Islet precursor cell (in vitro differentiated cells): ENCODE measurements around the gene CD53.
"Not testable (repeated sequence)": the region's sequence is repeated elsewhere in the genome, so short reads cannot be mapped to it uniquely, and the experiment has no call there.

Experiments used
- DNase-seq: peaks from one replicate; pipeline ENCODE4 v3.0.0-alpha.2; 2018

The CD53 gene, protein sequence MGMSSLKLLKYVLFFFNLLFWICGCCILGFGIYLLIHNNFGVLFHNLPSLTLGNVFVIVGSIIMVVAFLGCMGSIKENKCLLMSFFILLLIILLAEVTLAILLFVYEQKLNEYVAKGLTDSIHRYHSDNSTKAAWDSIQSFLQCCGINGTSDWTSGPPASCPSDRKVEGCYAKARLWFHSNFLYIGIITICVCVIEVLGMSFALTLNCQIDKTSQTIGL

GRCh38 chr1:110872745-110873720 lies at the start of gene CD53:
TSS of gene CD53 (plus strand) at chr1:110873148. CDS start at chr1:110891409, 18,261 bp downstream.
- DNase-seq = no peak

GRCh38 chr1:110824192-110824591 lies 48.8 kb upstream of the CD53 start:
- no peak for DNase-seq

DNA sequence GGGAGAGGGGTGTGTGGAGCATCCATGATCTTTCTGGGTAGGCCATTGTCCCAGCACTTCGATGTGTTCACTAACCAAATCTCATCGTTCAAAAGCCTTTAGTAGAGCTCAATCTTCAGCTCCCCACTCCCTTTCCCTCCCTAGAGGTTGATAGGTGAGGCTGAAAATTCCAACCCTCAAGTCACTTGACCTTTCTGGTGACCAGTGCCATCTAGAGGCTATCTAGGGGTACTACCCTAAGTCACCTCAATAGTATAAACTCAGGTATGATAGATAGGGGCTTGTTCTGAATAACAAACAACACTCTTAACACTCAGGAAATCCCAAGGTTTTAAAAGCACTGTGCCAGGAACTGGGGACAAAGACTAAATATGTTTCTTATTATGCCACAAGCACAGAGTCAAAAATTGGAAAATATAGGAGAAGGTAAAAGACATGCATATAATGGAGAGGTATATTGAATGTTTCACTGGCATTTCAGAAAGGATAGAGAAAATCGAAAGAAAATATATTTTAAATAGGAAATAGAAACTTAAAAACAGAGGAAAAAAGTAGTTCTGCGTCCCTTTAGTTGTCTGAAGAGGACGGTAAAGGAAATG lies 42.9 kb upstream of the CD53 start:
- no peak for DNase-seq

- not testable (repeated sequence) for DNase-seq
Observed at GRCh38 chr1:110833779-110834178, 39.2 kb upstream of the CD53 start.

DNA sequence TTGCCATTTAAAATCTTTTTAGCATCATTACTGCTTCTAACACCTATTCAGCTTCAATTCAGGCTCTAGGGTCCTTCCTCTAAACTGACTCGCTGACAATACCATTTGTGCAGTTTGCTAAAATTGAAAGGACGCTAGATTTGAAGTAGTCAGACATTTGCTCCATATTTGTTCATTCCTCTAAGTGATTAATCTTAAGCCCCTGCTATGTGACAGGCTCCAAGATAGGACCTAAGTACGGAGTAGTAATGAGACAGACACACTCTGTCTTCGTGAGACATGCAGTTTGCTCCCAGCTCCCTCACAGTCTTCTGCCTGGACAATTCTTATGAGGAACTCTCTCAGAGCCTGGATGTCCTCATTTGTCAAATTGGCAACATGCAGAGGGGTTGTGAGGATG lies 26.1 kb upstream of the CD53 start:
- no peak for DNase-seq

DNA sequence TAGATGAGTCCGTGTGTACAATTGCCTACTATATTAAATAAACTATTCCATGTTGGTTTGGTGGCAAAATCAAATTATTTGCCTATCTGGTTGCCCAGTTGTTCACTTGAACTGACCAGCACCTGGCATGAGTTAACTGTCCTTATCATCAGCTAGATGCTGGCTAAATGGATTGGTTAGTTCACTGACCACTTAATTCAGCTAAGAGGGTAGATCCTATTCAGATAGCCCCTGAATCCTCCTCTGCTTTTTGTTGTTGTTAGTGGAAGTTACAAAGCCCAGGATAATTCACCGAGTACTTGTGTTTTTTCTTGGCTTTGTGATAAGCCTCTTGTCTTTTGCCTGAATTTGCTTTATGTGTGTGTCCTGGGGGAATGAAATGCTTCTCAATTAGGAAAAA lies 22.8 kb upstream of the CD53 start:
- no peak for DNase-seq

- DNase-seq = no peak
Observed at GRCh38 chr1:110850627-110851026, 22.3 kb upstream of the CD53 start.

DNA sequence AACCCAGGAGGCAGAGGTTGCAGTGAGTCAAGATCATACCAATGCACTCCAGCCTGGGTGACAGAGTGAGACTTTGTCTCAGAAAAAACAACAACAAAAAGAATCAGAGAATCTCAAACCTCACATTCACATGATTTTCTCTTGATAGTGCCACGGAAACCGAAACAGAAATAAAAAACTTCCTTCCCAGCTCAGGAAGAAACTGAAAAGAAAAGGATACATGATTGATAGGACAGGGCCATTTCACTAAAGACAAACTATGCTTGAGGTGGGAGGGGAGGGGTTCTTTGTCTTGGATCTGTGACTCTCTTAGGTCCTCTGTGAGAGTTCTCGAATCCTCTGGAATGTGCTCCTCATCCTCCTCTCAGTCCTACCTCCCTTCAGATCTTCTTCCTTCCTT lies 19.8 kb upstream of the CD53 start:
- no peak for DNase-seq

- no peak for DNase-seq
Observed at GRCh38 chr1:110856410-110856809, 16.5 kb upstream of the CD53 start.

DNA sequence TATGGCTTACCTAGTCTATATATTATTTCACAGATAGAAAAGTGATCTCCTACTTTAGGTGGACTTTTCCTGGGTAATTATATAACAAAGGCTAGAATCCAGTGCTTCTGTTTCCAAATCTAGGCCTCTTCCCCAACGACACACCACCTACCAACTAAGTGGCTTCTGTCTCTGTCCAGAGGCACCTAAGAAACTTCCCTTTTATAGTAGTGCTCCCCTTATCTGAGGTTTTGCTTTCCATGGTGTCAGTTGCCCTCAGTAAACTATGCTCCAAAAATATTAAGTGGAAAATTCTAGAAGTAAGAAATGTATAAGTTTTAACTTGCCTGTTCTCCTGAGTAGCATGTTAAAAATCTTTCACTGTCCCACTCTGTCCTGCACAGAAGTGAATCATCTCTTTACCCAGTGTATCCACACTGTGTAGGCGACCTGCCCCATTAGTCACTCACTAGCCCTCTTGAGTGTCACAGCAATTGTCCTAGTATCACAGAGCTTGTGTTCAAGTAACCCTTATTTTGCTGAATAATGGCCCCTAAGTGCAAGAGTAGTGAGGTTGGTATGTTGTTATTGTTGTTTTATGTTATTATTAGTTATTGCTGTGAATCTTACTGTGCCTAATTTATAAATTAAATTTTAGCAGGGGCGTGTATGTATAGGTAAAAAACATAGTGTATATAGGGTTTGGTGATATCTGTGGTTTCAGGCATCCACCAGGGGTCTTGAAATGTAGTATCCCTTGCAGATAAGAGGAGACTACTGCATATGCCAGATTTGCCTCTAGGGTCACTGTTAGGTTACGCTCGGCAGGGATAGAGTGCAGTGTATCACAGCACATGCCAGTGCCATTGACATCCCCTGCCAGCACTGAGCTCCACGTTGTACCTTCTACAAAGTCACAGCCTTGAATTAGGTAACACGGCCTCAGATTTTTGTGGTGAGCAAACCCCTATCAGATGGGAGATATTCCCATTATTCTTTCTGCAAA lies 14.7 kb upstream of the CD53 start:
- no peak for DNase-seq

DNA sequence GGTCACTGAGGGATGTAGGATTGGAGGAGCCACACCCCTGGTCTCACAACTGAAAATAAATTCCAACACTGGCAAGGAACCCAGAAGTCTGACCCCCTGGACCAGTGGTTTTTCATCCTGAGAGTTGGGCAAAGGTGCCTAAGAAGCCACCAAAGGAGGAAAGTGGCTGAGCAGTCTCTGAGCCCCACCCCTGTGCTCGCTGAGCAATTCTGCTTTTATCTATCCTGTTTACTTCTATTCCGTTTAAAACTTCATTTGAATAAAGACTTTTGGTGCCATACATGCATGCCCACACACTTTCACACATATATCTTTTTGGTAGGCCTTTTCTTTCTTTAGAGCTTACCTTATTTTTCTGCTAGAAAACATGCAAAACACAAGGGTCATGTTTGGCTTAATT lies 13.9 kb upstream of the CD53 start:
- DNase-seq = no peak

DNA sequence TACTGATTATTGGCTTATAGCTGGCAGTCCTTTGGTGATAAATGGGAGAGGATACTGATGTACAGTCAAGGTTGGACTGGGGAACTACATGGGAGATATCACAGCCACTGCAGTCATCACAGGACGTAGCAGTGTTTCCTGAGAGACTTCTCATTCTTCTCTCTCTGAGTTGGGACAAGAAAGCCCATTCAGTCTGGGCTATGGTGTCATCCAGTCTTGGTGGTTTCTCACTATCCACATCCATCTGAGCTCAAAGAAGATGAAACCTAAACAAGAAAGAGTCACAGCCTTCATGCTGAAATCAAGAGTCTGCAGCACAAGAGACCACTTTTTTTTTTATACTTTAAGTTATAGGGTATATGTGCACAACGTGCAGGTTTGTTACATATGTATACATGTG lies 12.8 kb upstream of the CD53 start:
- no peak for DNase-seq

DNA sequence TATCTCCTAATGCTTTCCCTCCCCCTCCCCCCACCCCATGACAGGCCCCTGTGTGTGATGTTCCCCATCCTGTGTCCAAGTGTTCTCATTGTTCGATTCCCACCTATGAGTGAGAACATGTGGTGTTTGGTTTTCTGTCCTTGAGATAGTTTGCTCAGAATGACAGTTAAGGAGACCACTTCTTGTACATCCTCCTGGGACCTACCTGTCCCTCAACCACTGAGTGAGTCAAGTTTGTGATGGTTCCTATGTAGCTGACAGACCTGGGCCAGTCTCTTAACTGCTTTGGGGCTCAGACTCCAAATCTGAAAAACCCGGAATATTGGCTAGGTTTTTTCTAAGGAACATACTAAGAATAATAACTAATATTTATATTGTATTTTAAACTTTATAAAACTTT lies 12.3 kb upstream of the CD53 start:
- not testable (repeated sequence) for DNase-seq

DNA sequence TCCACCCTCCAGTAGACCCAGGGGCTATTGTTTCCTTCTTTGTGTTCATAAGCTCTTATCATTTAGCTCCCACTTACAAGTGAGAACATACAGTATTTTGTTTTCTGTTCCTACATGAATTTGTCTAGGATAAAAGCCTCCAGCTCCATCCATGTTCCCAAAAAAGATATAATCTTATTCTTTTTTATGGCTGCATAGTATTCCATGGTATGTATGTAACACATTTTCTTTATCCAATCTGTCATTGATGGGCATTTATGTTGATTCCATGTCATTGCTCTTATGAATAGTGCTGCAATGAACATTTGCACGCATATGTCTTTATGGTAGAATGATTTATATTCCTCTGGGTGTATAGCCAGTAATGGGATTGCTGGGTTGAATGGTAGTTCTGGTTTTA lies 11.0 kb upstream of the CD53 start:
- DNase-seq = not testable (repeated sequence)

GRCh38 chr1:110864287-110864686 lies 8.7 kb upstream of the CD53 start:
- DNase-seq = no peak

- DNase-seq = peak; percentile 64
Observed at GRCh38 chr1:110870721-110871388, 2.1 kb upstream of the CD53 start.

GRCh38 chr1:110872366-110872744 lies 593 bp upstream of the CD53 start:
- DNase-seq = no peak

DNA sequence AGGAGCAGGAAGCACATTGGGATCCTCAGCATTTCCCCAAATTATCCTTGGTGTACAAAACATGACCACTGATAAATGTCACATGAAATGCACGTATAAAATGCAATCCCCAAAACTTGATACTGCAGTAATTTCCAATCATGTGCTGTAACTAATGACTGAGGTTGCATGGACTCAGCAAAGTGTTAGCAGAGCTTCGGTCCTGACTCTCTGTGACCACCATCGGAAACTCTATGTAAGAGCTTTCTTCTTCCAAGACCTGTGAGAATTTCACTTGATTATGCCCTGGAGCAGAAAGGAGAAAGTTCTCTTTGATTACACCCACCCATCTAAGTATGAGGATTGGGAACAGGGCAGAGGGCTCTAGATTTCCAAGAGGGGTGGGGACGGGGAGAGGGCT lies 908 bp downstream of the CD53 start:
- DNase-seq = no peak

- no peak for DNase-seq
Observed at GRCh38 chr1:110874324-110875215, 1.6 kb downstream of the CD53 start.

DNA sequence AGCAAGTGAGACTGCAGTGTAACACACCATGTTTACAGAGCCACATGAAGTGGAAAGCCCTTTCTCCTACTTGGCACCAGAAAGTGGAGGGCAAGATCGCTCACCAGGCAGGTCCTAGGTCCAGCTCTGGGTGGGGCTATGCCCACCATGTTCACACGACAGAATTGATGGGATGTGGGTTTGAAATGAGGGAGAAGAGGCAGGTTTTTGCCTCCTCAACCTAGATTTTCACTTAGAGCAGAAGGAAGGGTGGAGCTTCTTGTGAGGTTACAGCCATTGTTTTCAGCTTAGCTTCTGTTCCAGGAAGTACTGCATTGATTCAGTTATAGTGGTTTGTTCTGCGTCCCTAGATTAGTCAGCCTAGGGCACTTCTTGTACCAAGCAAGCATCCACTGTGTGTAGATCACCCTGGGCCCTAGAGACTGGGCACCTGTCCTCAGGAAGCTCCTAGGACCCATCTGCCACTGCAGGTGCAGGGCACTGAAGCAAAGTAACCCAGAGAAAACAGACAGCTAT lies 2.3 kb downstream of the CD53 start:
- no peak for DNase-seq
